AG10803 (cell line): Measurements from ENCODE around the gene MAD2L1.

Experiments
- DNase-seq: peaks from one replicate; pipeline ENCODE4 v3.0.0; 2010; ENCODE audit warnings: low read depth
- H3K4me3 ChIP-seq: 2 replicates; pipeline ENCODE4 v1.5.1; 2011; ENCODE audit warnings: mild to moderate bottlenecking, low read length, control low read depth
- CTCF ChIP-seq: conservative IDR thresholded peaks from 2 replicates; pipeline ENCODE4 v1.5.1; 2011; ENCODE audit warnings: mild to moderate bottlenecking, low read length, control low read depth, inconsistent platforms

Gene MAD2L1

GRCh38 chr4:120018786-120019185 is 47.9 kb downstream of the MAD2L1 start:
- peak; percentile 4 for DNase-seq
- TF ChIP-seq CTCF = no peak
- H3K4me3 ChIP-seq = no peak overlapping the region

DNA sequence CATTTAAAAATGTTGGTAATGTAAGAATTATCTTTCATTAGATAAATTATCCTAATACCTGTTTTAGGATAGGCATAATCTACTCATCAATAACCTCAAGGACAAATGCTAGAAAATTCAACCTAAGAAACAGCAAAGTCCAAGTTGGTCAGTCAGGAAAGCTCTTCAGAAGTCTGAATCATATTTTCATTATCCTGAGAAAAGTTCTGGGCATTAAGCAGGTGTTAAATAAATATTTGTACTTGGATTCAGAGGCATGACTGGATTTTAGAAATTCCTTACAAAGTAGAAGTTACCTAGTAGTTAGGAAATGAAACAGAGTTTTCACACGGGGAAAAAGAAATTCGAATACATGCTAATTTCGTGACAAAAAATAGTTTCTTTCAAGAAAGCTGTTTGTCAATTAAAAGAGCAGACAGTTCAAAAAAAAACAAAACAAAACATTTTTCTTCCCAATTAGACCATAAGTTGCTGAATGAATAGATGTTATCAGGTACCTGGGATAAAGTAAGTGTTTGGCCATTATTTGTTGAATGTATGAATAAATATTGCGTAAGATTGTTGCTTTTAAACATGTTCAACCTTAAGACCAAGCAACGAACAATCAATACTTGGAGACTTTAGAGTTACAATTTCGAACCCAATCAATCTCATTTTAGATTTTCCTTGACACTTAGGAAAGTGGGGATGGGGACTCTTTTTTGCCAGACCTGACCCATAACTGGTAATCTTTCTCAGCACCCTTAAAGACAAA is 48.5 kb downstream of the MAD2L1 start:
- H3K4me3 ChIP-seq = no peak overlapping the region
- no peak for TF ChIP-seq CTCF
- no peak for DNase-seq

GRCh38 chr4:120011725-120012124 is 54.9 kb downstream of the MAD2L1 start:
- no peak for DNase-seq
- TF ChIP-seq CTCF = no peak
- H3K4me3 ChIP-seq = no peak overlapping the region

DNA sequence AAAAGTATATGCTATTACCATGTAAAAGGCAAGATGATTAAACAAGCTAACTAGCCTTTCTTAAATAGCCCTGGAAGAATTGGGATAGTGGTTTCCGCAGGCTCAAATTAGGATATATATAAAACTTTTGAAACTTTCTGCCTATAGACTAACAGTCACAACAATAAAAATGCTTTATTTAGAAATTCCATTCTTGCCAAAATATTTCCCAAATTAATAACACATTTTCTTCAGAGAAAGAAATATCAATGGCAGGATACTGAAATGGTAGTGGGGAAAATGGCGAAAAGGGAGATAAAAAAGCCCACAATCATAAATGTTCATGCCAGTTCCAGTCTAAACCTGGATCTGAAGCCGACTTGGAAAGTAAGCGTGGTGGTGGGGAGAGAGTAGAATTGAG is 56.0 kb downstream of the MAD2L1 start:
- no peak overlapping the region for H3K4me3 ChIP-seq
- TF ChIP-seq CTCF = no peak
- DNase-seq = no peak

GRCh38 chr4:120009731-120010130 is 56.9 kb downstream of the MAD2L1 start:
- no peak overlapping the region for H3K4me3 ChIP-seq
- DNase-seq = peak; percentile 57
- no peak for TF ChIP-seq CTCF

DNA sequence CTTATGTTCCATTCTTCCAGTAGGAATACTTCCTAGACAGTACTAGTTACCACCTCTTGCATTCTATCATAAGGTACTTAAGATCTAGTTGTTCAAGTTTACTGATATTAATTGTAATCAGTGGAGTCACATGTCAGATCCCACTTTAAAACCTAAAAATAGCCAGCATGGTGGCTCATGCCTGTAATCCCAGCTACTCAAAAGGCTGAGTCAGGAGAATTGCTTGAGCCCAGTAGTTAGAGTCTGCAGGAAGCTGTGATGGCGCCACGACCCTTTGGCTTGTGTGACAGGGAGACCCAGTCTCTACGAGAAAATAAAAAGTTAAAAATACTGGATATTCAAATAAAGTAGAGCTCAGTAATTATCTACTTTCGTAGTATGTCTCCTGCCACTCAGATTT is 57.7 kb downstream of the MAD2L1 start:
- no peak overlapping the region for H3K4me3 ChIP-seq
- no peak for TF ChIP-seq CTCF
- no peak for DNase-seq

DNA sequence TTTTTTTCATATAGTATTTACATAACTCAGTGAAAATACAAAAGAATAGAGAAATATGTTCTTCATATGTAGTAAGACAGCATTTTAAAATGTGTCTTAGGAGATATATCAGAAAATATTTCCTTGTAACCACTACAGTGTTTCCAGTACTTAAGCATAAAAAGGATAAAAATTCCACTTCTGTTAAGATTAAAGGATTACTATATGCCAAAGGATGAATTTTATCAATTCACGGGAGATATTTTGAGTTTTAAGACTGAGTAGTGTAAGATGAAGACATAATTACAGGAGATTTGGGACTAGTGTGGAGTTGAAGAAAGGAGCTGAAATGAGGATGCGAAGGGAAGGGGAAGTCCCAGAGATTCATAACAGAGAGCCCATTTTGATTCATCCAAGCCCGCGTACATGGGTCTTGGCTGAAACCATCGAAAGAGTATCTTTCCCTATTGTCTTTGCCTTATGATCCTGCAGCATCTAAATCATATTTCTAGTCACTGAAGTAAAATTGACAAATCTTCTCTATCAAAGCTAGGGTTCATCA is 58.7 kb downstream of the MAD2L1 start:
- TF ChIP-seq CTCF = no peak
- no peak overlapping the region for H3K4me3 ChIP-seq
- no peak for DNase-seq
